HG03354 (cell line): ENCODE data around the gene SEMA3E.

Source experiments
- ATAC-seq: cut with Tn5 transposase; IDR thresholded peaks from one replicate; pipeline ENCODE4 v1.9.1; 2021; ENCODE audit warnings: mild to moderate bottlenecking; ENCODE audit not compliant: unreplicated experiment, poor library complexity, severe bottlenecking

SEMA3E gene

GRCh38 chr7:83509255-83510021 lies 139.5 kb downstream of the SEMA3E start:
- ATAC-seq: no peak

GRCh38 chr7:83504330-83504729 lies 144.6 kb downstream of the SEMA3E start:
- ATAC-seq: no peak

GRCh38 chr7:83502636-83503035 lies 146.3 kb downstream of the SEMA3E start:
- no peak for ATAC-seq

GRCh38 chr7:83494683-83495082 lies 154.3 kb downstream of the SEMA3E start:
- no peak for ATAC-seq

- ATAC-seq: no peak
Measured at GRCh38 chr7:83492802-83493201, 156.1 kb downstream of the SEMA3E start.

- ATAC-seq: no peak
Measured at GRCh38 chr7:83487801-83488200, 161.1 kb downstream of the SEMA3E start.

GRCh38 chr7:83486957-83487356 lies 162.0 kb downstream of the SEMA3E start:
- no peak for ATAC-seq

- ATAC-seq: no peak
Measured at GRCh38 chr7:83486536-83486935, 162.4 kb downstream of the SEMA3E start.

- ATAC-seq: no peak
Measured at GRCh38 chr7:83484826-83485225, 164.1 kb downstream of the SEMA3E start.

- no peak for ATAC-seq
Measured at GRCh38 chr7:83484266-83484665, 164.7 kb downstream of the SEMA3E start.

- no peak for ATAC-seq
Measured at GRCh38 chr7:83478616-83479015, 170.3 kb downstream of the SEMA3E start.

- ATAC-seq: no peak
Measured at GRCh38 chr7:83476511-83477050, 172.4 kb downstream of the SEMA3E start.

GRCh38 chr7:83475420-83475819 lies 173.5 kb downstream of the SEMA3E start:
- no peak for ATAC-seq

- ATAC-seq: no peak
Measured at GRCh38 chr7:83472376-83472775, 176.6 kb downstream of the SEMA3E start.

GRCh38 chr7:83469491-83469890 lies 179.4 kb downstream of the SEMA3E start:
- no peak for ATAC-seq

GRCh38 chr7:83469076-83469475 lies 179.9 kb downstream of the SEMA3E start:
- no peak for ATAC-seq

GRCh38 chr7:83468251-83468739 lies 180.6 kb downstream of the SEMA3E start:
- peak; percentile 90 for ATAC-seq

GRCh38 chr7:83467493-83467892 lies 181.4 kb downstream of the SEMA3E start:
- no peak for ATAC-seq

GRCh38 chr7:83466956-83467355 lies 182.0 kb downstream of the SEMA3E start:
- ATAC-seq: no peak

- no peak for ATAC-seq
Measured at GRCh38 chr7:83466187-83466923, 182.6 kb downstream of the SEMA3E start.

- no peak for ATAC-seq
Measured at GRCh38 chr7:83465643-83466042, 183.3 kb downstream of the SEMA3E start.
